ENCODE measurements around the gene SKAP1.

- TF ChIP-seq CTCF (conservative IDR thresholded peaks at IDR 0.05 in 1 of 2, IDR thresholded peaks at IDR 0.05 in 1 of 2; ENCODE audit: extremely low read depth in 1 of 2, insufficient read depth in 1 of 2, low read depth in 1 of 2, low read length in 2 of 2) (no peak), EZH2 (IDR thresholded peaks at IDR 0.05; ENCODE audit: borderline replicate concordance, low read length) (no peak)
These were observed 147.7 kb downstream of the SKAP1 start for GRCh38 chr17:48282303-48282702.

All from mammary epithelial cell (primary cell).